GM10266 (cell line): ENCODE results near the gene BIVM.

Source experiments
- DNase-seq: peaks from one replicate; pipeline ENCODE4 v3.0.0; 2012; ENCODE audit errors: extremely low spot score
- CTCF ChIP-seq: IDR thresholded peaks from 2 replicates; pipeline ENCODE4 v1.5.1; 2012; ENCODE audit warnings: mild to moderate bottlenecking, low read depth; ENCODE audit not compliant: control insufficient read depth, insufficient read depth; ENCODE audit errors: missing control alignments

Gene BIVM

GRCh38 chr13:102768909-102769308 lies 30.0 kb upstream of the BIVM start:
- no peak for DNase-seq
- TF ChIP-seq CTCF: no peak

- TF ChIP-seq CTCF: no peak
- no peak for DNase-seq
Observed at GRCh38 chr13:102769679-102770078, 29.2 kb upstream of the BIVM start.

GRCh38 chr13:102770435-102770834 lies 28.5 kb upstream of the BIVM start:
- DNase-seq: no peak
- TF ChIP-seq CTCF: no peak

- no peak for TF ChIP-seq CTCF
- no peak for DNase-seq
Observed at GRCh38 chr13:102771298-102772041, 27.4 kb upstream of the BIVM start.

GRCh38 chr13:102772042-102772425 lies 26.9 kb upstream of the BIVM start:
- no peak for DNase-seq
- TF ChIP-seq CTCF: no peak

- TF ChIP-seq CTCF: peak; percentile 7
- DNase-seq: peak; percentile 92
Observed at GRCh38 chr13:102773441-102774213, 25.3 kb upstream of the BIVM start, which contains the start of gene TEX30. Gene TEX30 (minus strand): TSS chr13:102773786. CDS start chr13:102770026, 3,760 bp downstream.

- no peak for DNase-seq
- no peak for TF ChIP-seq CTCF
Observed at GRCh38 chr13:102774214-102774568, 24.7 kb upstream of the BIVM start.
